ENCODE data around the gene MEI4.

GRCh38 chr6:77678048-77678447, 25.2 kb downstream of the MEI4 start:
- no peak for TF ChIP-seq EZH2 (IDR thresholded peaks at IDR 0.05)
- TF ChIP-seq, protein P1, sequence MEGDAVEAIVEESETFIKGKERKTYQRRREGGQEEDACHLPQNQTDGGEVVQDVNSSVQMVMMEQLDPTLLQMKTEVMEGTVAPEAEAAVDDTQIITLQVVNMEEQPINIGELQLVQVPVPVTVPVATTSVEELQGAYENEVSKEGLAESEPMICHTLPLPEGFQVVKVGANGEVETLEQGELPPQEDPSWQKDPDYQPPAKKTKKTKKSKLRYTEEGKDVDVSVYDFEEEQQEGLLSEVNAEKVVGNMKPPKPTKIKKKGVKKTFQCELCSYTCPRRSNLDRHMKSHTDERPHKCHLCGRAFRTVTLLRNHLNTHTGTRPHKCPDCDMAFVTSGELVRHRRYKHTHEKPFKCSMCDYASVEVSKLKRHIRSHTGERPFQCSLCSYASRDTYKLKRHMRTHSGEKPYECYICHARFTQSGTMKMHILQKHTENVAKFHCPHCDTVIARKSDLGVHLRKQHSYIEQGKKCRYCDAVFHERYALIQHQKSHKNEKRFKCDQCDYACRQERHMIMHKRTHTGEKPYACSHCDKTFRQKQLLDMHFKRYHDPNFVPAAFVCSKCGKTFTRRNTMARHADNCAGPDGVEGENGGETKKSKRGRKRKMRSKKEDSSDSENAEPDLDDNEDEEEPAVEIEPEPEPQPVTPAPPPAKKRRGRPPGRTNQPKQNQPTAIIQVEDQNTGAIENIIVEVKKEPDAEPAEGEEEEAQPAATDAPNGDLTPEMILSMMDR (IDR thresholded peaks at IDR 0.05), result no peak

Data from neural progenitor cell (in vitro differentiated cells).